B cell (primary cell): ENCODE measurements around the gene MPST. TPM values are rescaled to one million over a fixed set of nuclear protein-coding genes. Genes with fewer than 3 reads are reported as not detected.

Experiments
- ATAC-seq: fragments of 200-7000 bp; cut with Tn5 transposase; one replicate; pipeline ENCODE4 v1.10.0; 2021; ENCODE audit warnings: low read depth, mild to moderate bottlenecking, moderate number of reproducible peaks, moderate library complexity
- CTCF ChIA-PET: fragments of 350-600 bp; sonication (Branson Sonifier 250); formaldehyde crosslinking; loops from one replicate; lab custom pipeline; 2021; ENCODE audit warnings: antibody characterized with exemption, inconsistent platforms; lab: Charles Lee
- POLR2A ChIA-PET: fragments of 350-600 bp; sonication (Branson Sonifier 250); formaldehyde crosslinking; loops from one replicate; lab custom pipeline; 2021; ENCODE audit warnings: antibody characterized with exemption; lab: Charles Lee
- DNase-seq: peaks from one replicate; pipeline ENCODE4 v3.0.0; 2013
- H2AFZ ChIP-seq: 2 replicates; pipeline ENCODE4 v1.6.1; 2012; ENCODE audit warnings: mild to moderate bottlenecking, low read depth, low read length; ENCODE audit not compliant: insufficient read depth, poor library complexity, severe bottlenecking
- H3K27ac ChIP-seq, 2 donors: 1 replicate in 1 of 2; 2 replicates in 1 of 2; pipeline ENCODE4 v1.5.1; 2012 to 2013; ENCODE audit warnings: low read length in 2 of 2, mild to moderate bottlenecking in 2 of 2, moderate library complexity in 1 of 2
- H3K27me3 ChIP-seq, 4 experiments: fragments of 200-600 bp in 1 of 4; sonication (generic) in 1 of 4; replicated peaks in 1 of 4; 1 replicate in 2 of 4; 2 replicates in 2 of 4; pipeline versions ENCODE4 v1.6.1 to v1.7.0; 2013 to 2016; ENCODE audit warnings: low read length in 3 of 4, mild to moderate bottlenecking in 2 of 4, mixed read lengths in 1 of 4, moderate library complexity in 1 of 4; ENCODE audit not compliant: insufficient read depth in 4 of 4, control insufficient read depth in 3 of 4; ENCODE audit errors: control extremely low read depth in 1 of 4
- H3K36me3 ChIP-seq, 2 experiments: replicated peaks in 1 of 2; 1 replicate in 1 of 2; 2 replicates in 1 of 2; pipeline versions ENCODE4 v1.6.1 to v1.7.1; 2013; ENCODE audit warnings: low read length in 1 of 2; ENCODE audit not compliant: insufficient read depth in 2 of 2, control insufficient read depth in 1 of 2; ENCODE audit errors: control extremely low read depth in 1 of 2, extremely low read depth in 1 of 2
- H3K4me1 ChIP-seq, 2 donors: fragments of 200-600 bp in 1 of 2; sonication (generic) in 1 of 2; 1 replicate in 1 of 2; 2 replicates in 1 of 2; pipeline versions ENCODE4 v1.5.1 to v1.6.1; 2013 to 2017; ENCODE audit warnings: low read length in 2 of 2; ENCODE audit not compliant: control insufficient read depth in 2 of 2, insufficient read depth in 2 of 2
- H3K4me2 ChIP-seq: replicated peaks from 2 replicates; pipeline ENCODE3; 2012; ENCODE audit warnings: mild to moderate bottlenecking, low read depth, low read length; ENCODE audit not compliant: poor library complexity, severe bottlenecking
- H3K4me3 ChIP-seq, 5 experiments: fragments of 200-600 bp in 1 of 5; sonication (generic) in 1 of 5; 1 replicate in 3 of 5; 2 replicates in 2 of 5; pipeline versions ENCODE4 v1.5.1 to v1.7.0; 2011 to 2016; ENCODE audit warnings: low read length in 4 of 5, mild to moderate bottlenecking in 4 of 5, low read depth in 2 of 5, control low read depth in 1 of 5, moderate library complexity in 1 of 5; ENCODE audit not compliant: insufficient read depth in 1 of 5; ENCODE audit errors: control extremely low read depth in 1 of 5, extremely low read depth in 1 of 5
- H3K79me2 ChIP-seq: fragments of 200-600 bp; sonication (generic); one replicate; pipeline ENCODE4 v1.6.0; 2016; ENCODE audit warnings: low read length; ENCODE audit not compliant: control insufficient read depth, insufficient read depth
- H3K9ac ChIP-seq: fragments of 200-600 bp; sonication (generic); 2 replicates; pipeline ENCODE4 v1.6.1; 2017; ENCODE audit warnings: mild to moderate bottlenecking, low read length, moderate library complexity
- H3K9me3 ChIP-seq, 3 donors: one replicate each; pipeline versions ENCODE4 v1.6.1 to v1.7.1; 2013; ENCODE audit warnings: low read length in 2 of 3; ENCODE audit not compliant: control insufficient read depth in 2 of 3, insufficient read depth in 1 of 3; ENCODE audit errors: control extremely low read depth in 1 of 3
- H4K20me1 ChIP-seq: 2 replicates; pipeline ENCODE4 v1.6.0; 2012; ENCODE audit warnings: mild to moderate bottlenecking, low read length; ENCODE audit not compliant: insufficient read depth, control insufficient read depth, poor library complexity, severe bottlenecking
- H3K27ac Mint-ChIP-seq: one replicate; pipeline ENCODE4 v1.8.0; 2021; ENCODE audit warnings: mixed read lengths
- H3K27me3 Mint-ChIP-seq: one replicate; pipeline ENCODE4 v1.8.0; 2021; ENCODE audit warnings: mixed read lengths
- H3K4me1 Mint-ChIP-seq: one replicate; pipeline ENCODE4 v1.8.0; 2021; ENCODE audit warnings: mixed read lengths
- H3K4me3 Mint-ChIP-seq: one replicate; pipeline ENCODE4 v1.8.0; 2021; ENCODE audit warnings: mixed read lengths
- H3K9me3 Mint-ChIP-seq: one replicate; pipeline ENCODE4 v1.8.0; 2022; ENCODE audit warnings: mixed read lengths; ENCODE audit not compliant: insufficient read depth
- EZH2 ChIP-seq: IDR thresholded peaks from 2 replicates; pipeline ENCODE4 v1.6.1; 2012; ENCODE audit warnings: borderline replicate concordance, low read depth, mild to moderate bottlenecking, moderate library complexity, low read length; ENCODE audit not compliant: insufficient read depth, poor library complexity, severe bottlenecking
- WGBS: methylation state at CpG from one replicate; pipeline ENCODE4 v1.1.5; 2013; ENCODE audit warnings: missing lambda C conversion rate; ENCODE audit not compliant: insufficient coverage; 5-methylcytosine and 5-hydroxymethylcytosine counted together
- intact Hi-C: fragments of 100-400 bp; cut with micrococcal nuclease; formaldehyde crosslinking; loops from one replicate; pipeline ENCODE4 v1.10.0; 2022
- polyA plus RNA-seq: library from polyadenylated mRNA; depleted of rRNA; stranded (reverse); fragments of >200 nt; gene quantifications from 2 replicates; pipeline ENCODE4 v1.2.3, GENCODE V29; 2012
- total RNA-seq, 2 donors: library from RNA; stranded (reverse); fragments of 120-200 nt in 1 of 2; gene quantifications; 1 replicate in 1 of 2; 2 replicates in 1 of 2; pipeline versions ENCODE4 v1.2.3 to v1.2.4, GENCODE V29; 2013 to 2022
- TF ChIP-seq, protein P1 (sequence below): fragments of 200-600 bp; IDR thresholded peaks from one replicate; pipeline ENCODE4 v1.8.0; 2022; ENCODE audit warnings: antibody characterized with exemption, mild to moderate bottlenecking

MPST gene
- total and polyA plus RNA-seq, 2 donors (not counting 1 experiment from before 2014, with no cell fraction given), result 11.2 to 17.7 TPM

DNA sequence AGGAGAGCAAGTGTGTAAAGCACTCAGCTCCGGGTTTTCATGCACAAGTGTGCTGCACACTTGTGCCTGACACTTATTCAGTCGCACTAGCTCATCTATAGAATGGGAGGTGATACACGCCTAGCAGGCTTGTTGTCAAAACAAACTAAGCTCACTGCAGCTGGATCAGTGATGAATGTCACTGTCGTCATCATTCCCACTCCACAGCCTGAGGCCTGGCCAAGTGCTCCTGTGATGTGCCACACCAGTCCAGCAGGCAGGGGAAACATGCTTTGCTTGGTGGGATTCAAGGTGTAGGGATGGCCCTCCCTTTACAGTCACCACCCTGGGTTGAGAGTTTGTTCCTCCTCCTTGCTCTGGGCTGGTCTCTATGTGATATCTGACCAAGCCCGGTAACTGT is 6.8 kb downstream of the MPST start:
- H3K4me1 ChIP-seq, result peaks cover 5 to 7% of the 10 kb centered on the region in 2 donors
- intact Hi-C loops, result no loop called here
- no peak overlapping the region for H2AFZ ChIP-seq
- WGBS, result 98% methylated on average over 4 of the region's 5 CpGs
- DNase-seq (no peak), ATAC-seq (no peak)
- H3K4me3 ChIP-seq, result no peak overlapping the region
- TF ChIP-seq EZH2, result no peak
- TF ChIP-seq, protein P1, sequence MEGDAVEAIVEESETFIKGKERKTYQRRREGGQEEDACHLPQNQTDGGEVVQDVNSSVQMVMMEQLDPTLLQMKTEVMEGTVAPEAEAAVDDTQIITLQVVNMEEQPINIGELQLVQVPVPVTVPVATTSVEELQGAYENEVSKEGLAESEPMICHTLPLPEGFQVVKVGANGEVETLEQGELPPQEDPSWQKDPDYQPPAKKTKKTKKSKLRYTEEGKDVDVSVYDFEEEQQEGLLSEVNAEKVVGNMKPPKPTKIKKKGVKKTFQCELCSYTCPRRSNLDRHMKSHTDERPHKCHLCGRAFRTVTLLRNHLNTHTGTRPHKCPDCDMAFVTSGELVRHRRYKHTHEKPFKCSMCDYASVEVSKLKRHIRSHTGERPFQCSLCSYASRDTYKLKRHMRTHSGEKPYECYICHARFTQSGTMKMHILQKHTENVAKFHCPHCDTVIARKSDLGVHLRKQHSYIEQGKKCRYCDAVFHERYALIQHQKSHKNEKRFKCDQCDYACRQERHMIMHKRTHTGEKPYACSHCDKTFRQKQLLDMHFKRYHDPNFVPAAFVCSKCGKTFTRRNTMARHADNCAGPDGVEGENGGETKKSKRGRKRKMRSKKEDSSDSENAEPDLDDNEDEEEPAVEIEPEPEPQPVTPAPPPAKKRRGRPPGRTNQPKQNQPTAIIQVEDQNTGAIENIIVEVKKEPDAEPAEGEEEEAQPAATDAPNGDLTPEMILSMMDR, result no peak
- Mint-ChIP-seq H3K27ac (no peak overlapping the region), H3K27me3 (no peaks in the 10 kb centered on the region), H3K4me1 (peaks cover 8% of the 10 kb centered on the region), H3K4me3 (no peak overlapping the region), H3K9me3 (no peaks in the 10 kb centered on the region)
- POLR2A ChIA-PET, result no interaction called here
- CTCF ChIA-PET, result interaction anchor here (0.6 to 1.1 kb wide), 2 partner anchors 9 to 19 kb away, joined by 4 read pairs; no protein-coding TSS in a partner anchor
- no peaks in the 10 kb centered on the region for H3K9me3 ChIP-seq
- peaks cover 5% of the 10 kb centered on the region for H3K79me2 ChIP-seq
- no peak overlapping the region for H3K4me2 ChIP-seq
- no peak overlapping the region for H3K27ac ChIP-seq
- no peaks in the 10 kb centered on the region for H3K36me3 ChIP-seq
- H3K27me3 ChIP-seq, result no peaks in the 10 kb centered on the region
- H4K20me1 ChIP-seq, result no peaks in the 10 kb centered on the region
- H3K9ac ChIP-seq, result no peak overlapping the region

DNA sequence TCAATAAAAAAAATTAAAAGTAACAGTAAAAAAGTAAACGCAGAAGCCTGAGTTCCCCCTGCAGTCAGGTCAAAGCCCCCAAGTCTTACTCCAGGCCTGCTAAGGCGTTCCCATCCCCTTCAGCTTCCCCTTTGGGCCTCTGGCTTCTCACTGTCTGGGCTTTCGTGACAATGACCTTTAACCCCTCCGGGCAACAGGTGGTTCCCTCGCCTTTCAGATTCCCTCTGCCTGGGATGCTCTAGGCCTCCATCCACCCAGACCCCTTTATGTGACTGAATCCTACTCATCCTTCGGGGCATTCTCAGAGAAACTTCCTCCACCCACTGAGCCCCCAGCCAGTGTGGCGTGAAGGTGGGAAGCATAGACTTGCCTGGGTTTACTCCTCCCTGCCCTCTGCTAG is 8.0 kb downstream of the MPST start:
- ChIA-PET CTCF (no interaction called here), POLR2A (no interaction called here)
- no peak overlapping the region for H3K4me2 ChIP-seq
- no peak for ATAC-seq
- no peaks in the 10 kb centered on the region for H3K4me1 ChIP-seq
- WGBS, result 97% methylated on average over 7 of the region's 7 CpGs
- no peak overlapping the region for H3K4me3 Mint-ChIP-seq
- H3K9me3 ChIP-seq, result no peaks in the 10 kb centered on the region
- H3K36me3 ChIP-seq, result no peaks in the 10 kb centered on the region
- no peaks in the 10 kb centered on the region for H3K27me3 ChIP-seq
- H3K27me3 Mint-ChIP-seq, result no peaks in the 10 kb centered on the region
- peaks cover under 1% of the 10 kb centered on the region for H3K79me2 ChIP-seq
- H3K4me1 Mint-ChIP-seq, result no peaks in the 10 kb centered on the region
- no peak overlapping the region for H3K27ac Mint-ChIP-seq
- H3K4me3 ChIP-seq, result no peak overlapping the region
- no peak for DNase-seq
- no peak overlapping the region for H2AFZ ChIP-seq
- no peak overlapping the region for H3K27ac ChIP-seq
- no peaks in the 10 kb centered on the region for H3K9me3 Mint-ChIP-seq
- intact Hi-C loops, result no loop called here
- no peak for TF ChIP-seq EZH2
- TF ChIP-seq, protein P1, result no peak
- no peak overlapping the region for H3K9ac ChIP-seq
- no peaks in the 10 kb centered on the region for H4K20me1 ChIP-seq
